Measurements from ENCODE around the gene FADS3.

DNA sequence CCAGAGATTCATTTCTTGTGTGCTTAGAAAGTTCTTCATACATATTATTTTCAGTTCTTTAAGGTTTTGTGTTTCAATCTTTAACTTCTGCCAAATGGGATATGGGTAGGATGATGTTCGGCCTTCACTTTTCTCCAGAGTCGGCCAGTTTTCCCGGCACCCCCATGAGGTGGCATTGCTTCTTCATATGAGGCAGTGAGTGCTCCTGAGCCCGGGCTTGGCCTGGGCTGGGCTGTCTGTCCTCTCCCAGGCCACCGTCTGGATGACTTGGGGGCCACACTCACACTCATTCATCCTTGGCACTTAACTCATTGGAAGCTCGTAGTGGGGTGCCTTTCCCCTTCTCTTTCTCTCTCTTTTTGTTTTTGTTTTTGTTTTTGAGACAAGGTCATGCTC lies 39.4 kb downstream of the FADS3 start:
- no peak for TF ChIP-seq CTCF (IDR thresholded peaks at IDR 0.05)
- no peak for TF ChIP-seq EP300 (IDR thresholded peaks at IDR 0.05)

All from tibial nerve (tissue), 4 donors.